Stimulated activated CD4-positive, alpha-beta T cell treated with anti-CD3 and anti-CD28 coated beads, Interleukin-2, amount 100 ng/mL, for 48 hours (primary cell): ENCODE measurements around the gene PIGP.
"Not testable (repeated sequence)": the region's sequence is repeated elsewhere in the genome, so short reads cannot be mapped to it uniquely, and the experiment has no call there.

Experiments used
- DNase-seq, 2 donors: peaks; one replicate each; pipeline ENCODE4 v3.0.0-alpha.2; 2020

PIGP gene

DNA sequence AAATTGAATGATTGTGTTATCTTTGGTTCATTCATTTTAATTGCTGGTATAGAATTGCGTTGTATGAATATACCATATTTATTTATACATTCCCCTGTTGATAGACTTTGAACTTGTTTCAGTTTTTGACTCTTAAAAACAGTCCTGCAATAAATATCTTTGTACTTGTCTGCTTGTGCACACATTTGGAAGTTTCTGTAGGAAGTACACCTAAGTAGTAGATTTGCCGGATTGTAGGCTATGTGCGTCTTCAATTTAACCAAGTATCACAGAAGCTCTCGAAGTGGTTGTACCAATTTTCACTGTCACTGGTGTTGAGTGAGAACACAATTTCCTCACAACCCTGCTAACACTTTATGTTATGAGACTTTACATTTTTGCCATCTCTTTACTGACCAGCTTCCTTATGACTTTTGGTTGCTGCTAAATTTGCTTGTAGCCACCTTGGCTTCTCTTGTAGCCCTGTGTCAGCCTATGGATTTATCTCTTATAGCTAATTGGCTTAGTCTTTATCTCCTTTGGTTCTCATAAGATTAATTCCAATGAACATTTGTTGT lies 2.4 kb upstream of the PIGP start:
- no peak for DNase-seq

GRCh38 chr21:37074546-37074945 lies 1.7 kb upstream of the PIGP start:
- no peak for DNase-seq

- no peak for DNase-seq
These were observed 1.3 kb upstream of the PIGP start for GRCh38 chr21:37074197-37074510.

GRCh38 chr21:37073417-37074196 lies 736 bp upstream of the PIGP start:
- peak; percentile 32 to 46 for DNase-seq

GRCh38 chr21:37072274-37072987 lies 440 bp downstream of the PIGP start:
- DNase-seq = peak; percentile 48 to 65

DNA sequence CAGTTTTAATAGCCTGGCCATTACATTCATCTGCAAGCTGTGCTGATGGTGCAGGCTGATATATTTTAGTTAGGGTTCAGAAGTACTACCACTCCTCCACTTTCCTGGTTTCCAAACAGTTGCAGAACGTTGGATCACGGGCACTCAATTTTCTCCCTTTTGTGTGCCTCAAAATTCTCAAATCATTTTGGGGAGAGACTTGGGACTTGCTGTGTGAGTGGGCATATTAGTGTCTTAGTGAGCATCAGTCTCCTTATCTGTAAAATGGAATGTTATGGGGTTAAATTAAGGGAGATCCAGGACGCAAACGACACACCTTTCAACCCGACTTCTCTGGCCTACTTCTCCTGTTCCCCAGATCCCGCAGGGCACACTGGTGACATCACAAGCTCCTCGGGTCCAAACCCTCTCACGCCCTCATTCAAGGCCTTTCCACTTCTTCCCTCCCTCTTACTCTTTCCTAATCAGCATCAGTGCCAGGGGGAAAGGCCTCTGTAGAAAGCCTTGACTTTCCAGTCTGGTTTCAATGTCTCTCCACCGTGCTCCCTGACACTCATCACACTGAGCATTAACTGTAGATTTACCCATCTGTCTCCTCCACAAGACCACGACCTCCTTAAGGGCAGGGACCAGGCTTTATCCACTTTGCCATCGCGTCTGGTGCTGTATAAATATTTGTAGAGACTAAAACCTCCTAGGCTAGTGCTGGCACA lies 1.2 kb downstream of the PIGP start:
- DNase-seq = peak in 1 of 2 donors; percentile 3

GRCh38 chr21:37065561-37066177 lies 7.2 kb downstream of the PIGP start:
- no peak for DNase-seq

- DNase-seq = no peak
These were observed 8.0 kb downstream of the PIGP start for GRCh38 chr21:37064841-37065240.

DNA sequence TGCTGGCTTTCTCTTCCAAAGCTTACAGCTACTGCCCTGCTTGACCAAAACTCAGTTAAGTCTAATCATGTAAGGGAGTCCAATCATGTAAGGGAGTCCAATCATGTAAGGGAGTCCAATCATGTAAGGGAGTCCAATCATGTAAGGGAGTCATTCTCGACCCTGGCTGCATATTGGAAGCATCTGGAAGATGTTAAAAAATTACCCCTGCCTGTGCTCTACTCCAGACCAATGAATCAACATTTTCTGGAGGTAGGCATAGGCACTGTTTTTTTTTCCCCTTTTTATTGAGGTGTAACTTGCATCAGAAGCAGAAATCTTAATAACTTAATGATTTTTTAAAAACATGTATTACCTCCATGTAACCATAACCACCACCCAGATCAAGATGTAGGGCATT lies 9.4 kb downstream of the PIGP start:
- DNase-seq = no peak

GRCh38 chr21:37062593-37062935 lies 10.3 kb downstream of the PIGP start:
- DNase-seq = no peak

- DNase-seq = no peak
These were observed 10.8 kb downstream of the PIGP start for GRCh38 chr21:37061926-37062592.

- DNase-seq = no peak
These were observed 12.6 kb downstream of the PIGP start for GRCh38 chr21:37060296-37060695.

GRCh38 chr21:37059181-37059580 lies 13.7 kb downstream of the PIGP start:
- no peak for DNase-seq

- no peak for DNase-seq
These were observed 14.6 kb downstream of the PIGP start for GRCh38 chr21:37058261-37058660.

- no peak for DNase-seq
These were observed 15.3 kb downstream of the PIGP start for GRCh38 chr21:37057614-37058013.

- DNase-seq = no peak
These were observed 17.5 kb downstream of the PIGP start for GRCh38 chr21:37055271-37055855.

- DNase-seq = not testable (repeated sequence)
These were observed 23.1 kb downstream of the PIGP start for GRCh38 chr21:37049741-37050140.

GRCh38 chr21:37047079-37047478 lies 25.8 kb downstream of the PIGP start:
- no peak for DNase-seq

DNA sequence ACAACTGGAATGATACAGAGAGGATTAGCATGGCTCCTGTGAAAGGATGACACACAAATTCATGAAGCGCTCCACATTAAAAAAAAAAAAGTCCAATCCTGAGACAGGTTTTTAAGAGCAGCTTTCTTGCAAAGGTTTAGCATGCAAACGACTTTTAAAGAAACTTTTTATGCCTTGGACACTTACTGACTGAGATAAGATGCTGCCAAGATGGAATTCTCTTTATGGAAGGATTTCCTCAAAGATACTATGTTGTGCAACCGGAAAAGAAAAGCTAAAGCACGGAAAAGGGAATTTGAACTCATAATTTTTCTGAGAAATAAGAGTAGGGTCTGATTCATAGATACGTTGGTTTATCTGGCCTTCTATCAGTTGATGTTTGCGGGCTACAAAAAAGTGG lies 27.3 kb downstream of the PIGP start:
- DNase-seq = no peak

GRCh38 chr21:37045149-37045548 lies 27.7 kb downstream of the PIGP start:
- no peak for DNase-seq

DNA sequence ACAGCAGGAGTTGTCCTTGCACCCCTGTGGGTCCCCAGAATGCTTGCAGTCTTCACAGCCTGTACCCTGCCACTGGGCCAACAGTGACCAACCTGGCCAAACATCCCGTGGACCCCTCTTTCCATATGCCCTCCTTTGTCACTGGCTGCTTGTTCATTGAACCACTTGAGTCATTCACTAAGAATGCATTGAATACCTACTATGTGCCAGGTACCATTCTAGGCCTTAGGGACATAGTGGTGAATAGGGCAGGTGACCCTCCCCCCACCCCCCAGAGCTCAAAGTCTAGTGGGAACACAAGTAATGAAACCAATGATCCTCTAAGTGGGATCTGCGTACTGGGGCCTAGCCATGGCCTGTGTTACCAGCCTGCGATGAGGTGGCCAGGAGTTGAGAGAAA lies 28.2 kb downstream of the PIGP start:
- no peak for DNase-seq

DNA sequence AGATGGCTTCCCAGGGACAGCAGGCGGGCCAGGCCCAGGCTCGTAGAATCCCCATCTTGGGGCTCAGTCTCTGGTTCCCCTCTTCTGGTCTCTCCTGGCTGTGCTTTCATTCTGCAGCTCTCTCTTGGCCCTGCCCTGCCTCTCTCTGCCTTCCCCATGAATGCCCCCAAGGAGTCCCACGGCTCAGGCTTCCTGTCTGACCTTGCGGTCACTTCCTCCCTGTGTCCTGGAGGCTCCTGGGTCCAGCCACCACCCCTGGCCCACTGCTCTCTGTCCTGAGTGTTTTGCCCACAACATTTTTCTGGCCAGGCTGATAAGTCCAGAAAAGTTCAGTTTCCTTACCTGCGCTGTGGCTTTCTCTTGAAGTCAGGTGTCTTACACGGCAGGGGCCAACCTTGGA lies 29.1 kb downstream of the PIGP start:
- no peak for DNase-seq
